GM12891 (cell line): ENCODE measurements around the gene GTF2A2.

Source experiments
- DNase-seq: peaks from one replicate; pipeline ENCODE4 v3.0.0; 2011; ENCODE audit warnings: low spot score; ENCODE audit not compliant: insufficient read length
- FAIRE-seq: peaks from 2 replicates; lab custom pipeline; 2011; peaks lifted over from hg19 to GRCh38; lab: Jason Lieb, UNC
- PAX5 ChIP-seq: IDR thresholded peaks from 2 replicates; pipeline ENCODE4 v1.6.1; 2011; ENCODE audit warnings: low read length, moderate library complexity, mild to moderate bottlenecking; ENCODE audit not compliant: insufficient read depth, severe bottlenecking
- POLR2A ChIP-seq: IDR thresholded peaks from 2 replicates; pipeline ENCODE4 v1.6.1; 2011; ENCODE audit warnings: low read depth, low read length, control low read depth
- POLR2AphosphoS5 ChIP-seq: IDR thresholded peaks from 2 replicates; pipeline ENCODE4 v1.6.1; 2011; ENCODE audit warnings: low read depth, low read length, control low read depth
- POU2F2 ChIP-seq: IDR thresholded peaks from 2 replicates; pipeline ENCODE4 v1.6.1; 2011; ENCODE audit warnings: low read depth, mild to moderate bottlenecking, control low read depth, low read length, moderate library complexity
- SPI1 ChIP-seq: IDR thresholded peaks from 2 replicates; pipeline ENCODE4 v1.6.1; 2011; ENCODE audit warnings: low read depth, low read length, control low read depth
- TAF1 ChIP-seq: IDR thresholded peaks from 2 replicates; pipeline ENCODE4 v1.6.1; 2011; ENCODE audit warnings: low read depth, low read length, control low read depth

The GTF2A2 gene

DNA sequence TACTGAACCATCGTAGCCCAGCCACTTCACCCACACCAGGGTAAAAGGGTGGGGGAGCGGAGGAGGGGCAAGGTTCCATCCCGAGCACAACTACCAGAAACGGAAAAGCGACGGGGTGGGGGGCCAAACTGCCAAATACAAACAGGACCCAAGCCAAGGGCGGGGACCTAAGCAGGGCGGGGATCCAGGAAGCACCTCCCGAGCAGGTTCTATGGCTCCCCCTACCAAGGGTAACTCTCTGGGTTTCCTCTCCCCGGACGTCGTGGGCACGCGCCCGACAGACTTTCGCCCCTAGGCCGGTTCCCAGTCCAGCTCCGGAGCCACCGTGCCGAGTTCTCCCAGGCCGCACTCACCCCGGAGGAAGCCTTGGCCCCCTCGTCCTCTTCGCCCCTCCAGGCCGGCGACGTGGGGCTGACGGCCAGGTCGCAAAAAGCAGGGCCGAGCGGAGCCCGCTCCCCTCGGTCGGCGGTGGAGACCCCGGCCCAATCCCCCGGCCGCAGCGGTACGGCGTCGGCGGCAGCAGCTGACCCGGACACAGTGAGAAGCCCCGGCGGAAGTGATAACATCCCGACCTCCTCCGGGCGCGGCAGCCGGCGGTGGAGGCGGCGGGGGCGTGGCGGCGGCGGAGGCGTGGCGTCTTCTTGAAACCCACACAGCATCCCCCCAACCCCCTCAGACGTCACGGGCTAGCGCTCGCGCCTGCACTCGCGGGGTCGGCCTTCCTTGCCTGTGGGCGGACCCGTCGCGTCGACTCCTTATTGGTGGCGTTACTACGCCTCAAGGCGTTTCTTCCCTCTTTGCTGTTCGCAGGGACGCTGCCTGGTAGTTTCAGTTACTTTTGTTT is 31.7 kb upstream of the GTF2A2 start, which contains the start of gene BNIP2:
Gene BNIP2, minus strand, starts transcription at position 539 of the 844 bp plus-strand sequence. CDS start 6,863 bp downstream, outside the sequence.
- peak; percentile 64 for DNase-seq
- peak; percentile 98 for FAIRE-seq
- TF ChIP-seq POLR2A (peak; percentile 77), POU2F2 (no peak), SPI1 (no peak), PAX5 (peak; percentile 89), POLR2AphosphoS5 (no peak), TAF1 (0 out of 2 replicates have a peak, but pooled peaks have one; percentile 48)

DNA sequence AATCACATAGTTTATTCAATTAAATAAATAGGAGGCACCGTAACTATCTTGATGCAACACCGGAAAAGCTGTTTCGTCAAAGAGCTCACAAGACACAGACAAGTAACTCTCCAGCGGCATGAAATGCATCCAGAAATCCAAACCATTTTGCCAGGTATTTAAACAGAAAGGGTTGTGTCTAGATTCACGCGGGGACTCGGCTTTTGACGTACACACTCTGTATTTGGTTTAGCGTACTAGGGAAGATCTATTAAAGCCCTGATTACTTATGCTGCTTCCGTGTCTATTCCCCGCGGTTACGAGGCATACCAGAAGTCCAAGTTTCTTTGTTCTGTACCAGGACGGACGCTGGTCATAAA is 31.1 kb upstream of the GTF2A2 start:
- peak; percentile 61 for FAIRE-seq
- no peak for TF ChIP-seq SPI1
- no peak for TF ChIP-seq PAX5
- no peak; the same call in 1 of the 2 replicates for TF ChIP-seq POLR2AphosphoS5
- no peak for TF ChIP-seq POU2F2
- TF ChIP-seq POLR2A: no peak
- TF ChIP-seq TAF1: no peak
- DNase-seq: no peak

DNA sequence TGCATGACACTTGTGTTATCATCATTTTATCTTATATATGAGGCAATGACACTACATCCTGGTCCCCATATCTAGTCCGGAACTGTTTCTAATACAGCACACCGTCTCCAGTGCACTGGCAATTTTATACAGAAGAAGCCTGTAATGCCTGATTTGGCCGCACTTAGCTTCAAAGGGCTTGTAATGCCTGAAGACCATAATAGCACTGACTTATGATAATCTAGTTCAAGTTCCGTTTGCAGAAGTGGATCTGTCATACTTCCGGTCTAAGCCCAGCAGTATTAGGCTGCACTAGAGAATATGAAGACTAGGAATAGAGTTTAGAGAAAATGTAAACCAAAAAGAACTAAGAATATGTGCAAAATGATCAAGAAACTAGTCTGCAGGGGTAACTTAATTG is 30.5 kb upstream of the GTF2A2 start:
- peak; percentile 81 for FAIRE-seq
- no peak for TF ChIP-seq POLR2AphosphoS5
- peak; percentile 78 for TF ChIP-seq SPI1
- DNase-seq: no peak

DNA sequence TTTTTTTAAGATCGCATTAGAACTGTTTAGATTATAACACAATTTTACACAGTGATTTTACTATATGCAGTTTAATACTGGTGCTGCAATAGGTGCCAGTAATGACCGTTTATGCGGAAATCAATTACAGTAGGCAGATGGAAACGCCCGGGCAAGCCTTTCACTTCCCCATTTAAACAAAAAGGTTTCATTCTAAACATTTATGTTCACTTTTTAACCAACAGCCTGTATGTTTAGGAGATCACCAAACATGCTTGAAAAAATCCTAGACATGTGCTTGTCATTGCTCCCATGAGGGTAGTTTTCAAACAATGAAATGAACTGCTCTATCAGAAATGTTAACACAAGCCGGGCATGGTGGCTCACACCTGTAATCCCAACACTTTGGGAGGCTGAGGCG is 29.1 kb upstream of the GTF2A2 start:
- TF ChIP-seq SPI1: peak; percentile 97
- no peak for TF ChIP-seq POLR2AphosphoS5
- peak; percentile 71 for FAIRE-seq
- DNase-seq: no peak

DNA sequence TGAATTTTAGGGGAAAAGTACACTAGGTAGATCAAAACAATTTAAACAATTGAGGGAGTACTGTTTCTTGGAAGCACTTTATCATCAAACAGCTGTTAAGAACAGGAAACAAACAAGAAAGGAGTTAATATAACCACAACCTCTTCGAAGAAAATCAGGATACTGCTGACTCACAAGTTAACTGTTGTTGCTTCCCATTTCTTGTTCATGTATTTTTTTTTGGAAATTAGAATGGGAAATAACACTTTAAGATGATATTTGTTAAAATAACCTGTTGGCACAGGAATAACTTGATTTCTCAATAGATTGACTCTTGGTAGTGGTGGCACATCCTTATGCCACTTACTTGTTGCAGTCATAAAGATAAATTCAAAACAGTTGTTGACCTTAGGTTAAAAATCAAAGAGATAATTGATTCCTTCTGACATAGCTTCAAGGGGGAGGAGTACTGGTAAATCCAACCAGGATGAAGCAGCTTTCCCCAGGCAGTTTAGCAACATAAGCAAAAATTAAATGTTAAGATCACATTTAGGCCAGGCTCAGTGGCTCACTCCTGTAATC is 28.5 kb upstream of the GTF2A2 start:
- DNase-seq (no peak), FAIRE-seq (no peak)
- TF ChIP-seq TAF1 (no peak), PAX5 (no peak), SPI1 (no peak), POLR2AphosphoS5 (no peak), POLR2A (no peak), POU2F2 (no peak)

DNA sequence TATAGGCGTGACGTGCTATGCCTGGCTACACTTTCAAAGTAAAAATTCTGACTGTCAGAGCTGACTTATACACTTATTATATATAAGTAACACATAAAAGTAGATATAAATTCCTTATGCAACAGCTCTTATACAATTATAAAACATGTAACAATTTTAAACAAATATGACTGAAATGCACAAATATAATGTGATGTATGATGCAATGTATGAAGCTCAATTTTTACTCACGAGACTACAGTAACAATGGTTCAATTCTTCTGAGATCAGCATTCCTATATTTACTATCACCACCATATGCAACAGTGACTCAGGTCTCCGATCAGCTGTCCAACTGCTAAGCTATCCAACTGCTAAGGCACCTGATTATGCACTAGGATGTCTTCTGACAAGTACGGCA is 23.6 kb upstream of the GTF2A2 start:
- TF ChIP-seq SPI1: no peak
- no peak for TF ChIP-seq POLR2A
- TF ChIP-seq PAX5: no peak
- no peak for TF ChIP-seq POLR2AphosphoS5
- no peak for TF ChIP-seq POU2F2
- TF ChIP-seq TAF1: no peak
- DNase-seq: no peak
- FAIRE-seq: no peak

DNA sequence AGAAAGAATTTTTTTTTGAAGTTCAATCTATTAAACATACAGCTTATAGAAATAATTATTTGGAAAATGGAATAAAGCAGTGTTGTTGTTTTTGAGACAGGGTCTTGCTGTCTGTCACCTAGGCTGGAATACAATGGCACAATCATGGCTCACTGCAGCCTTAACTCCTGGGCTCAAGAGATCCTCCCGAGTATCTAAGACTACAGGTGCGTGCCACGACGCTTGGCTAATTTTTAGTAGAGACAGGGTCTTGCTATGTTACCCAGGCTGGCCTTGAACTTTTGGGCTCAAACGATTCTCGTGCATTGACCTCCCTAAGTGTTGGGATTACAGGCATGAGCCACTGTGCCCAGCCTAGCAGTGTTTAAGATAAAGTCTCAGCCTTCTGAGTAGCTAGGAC is 23.0 kb upstream of the GTF2A2 start:
- FAIRE-seq (no peak), DNase-seq (no peak)
- no peak for TF ChIP-seq POU2F2
- TF ChIP-seq POLR2A: no peak
- TF ChIP-seq POLR2AphosphoS5: no peak

DNA sequence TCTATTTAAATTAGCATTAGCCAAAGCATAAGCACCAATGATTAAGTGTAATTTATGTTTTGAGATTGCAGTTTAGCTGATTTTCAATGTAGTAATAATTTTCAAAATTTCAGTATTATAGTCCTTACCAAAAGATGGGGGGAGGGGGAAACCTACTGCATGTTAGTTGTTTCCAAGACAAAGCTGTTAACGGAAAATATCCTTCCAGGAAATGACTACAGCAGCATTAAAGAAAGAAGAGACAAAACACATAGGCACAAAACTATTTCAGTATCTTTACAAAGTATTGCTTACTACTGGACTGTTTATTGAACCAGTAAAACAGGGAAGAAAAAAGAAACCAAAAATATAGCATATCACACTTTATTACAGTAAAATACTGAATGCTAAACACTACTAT is 21.3 kb upstream of the GTF2A2 start:
- TF ChIP-seq POLR2AphosphoS5 (no peak), POLR2A (no peak), PAX5 (no peak), SPI1 (no peak), POU2F2 (no peak), TAF1 (no peak)

DNA sequence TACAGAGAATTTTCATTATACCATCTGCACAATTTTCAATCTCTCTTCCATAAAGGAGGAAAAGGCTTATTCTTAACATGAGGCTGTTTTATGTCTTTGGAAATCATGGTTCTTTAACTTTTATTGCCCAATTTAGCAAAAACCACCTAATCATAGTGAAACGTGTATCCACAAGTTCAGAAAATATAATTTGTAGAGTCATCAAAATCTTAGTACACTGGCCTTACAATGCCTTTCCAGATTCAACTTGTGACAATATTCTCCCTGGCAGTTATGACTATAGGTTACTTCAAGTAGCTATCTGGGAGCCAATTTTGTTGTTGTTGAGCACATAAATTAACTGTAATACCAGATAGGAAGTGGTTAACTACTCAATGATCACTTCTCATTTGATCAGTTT is 20.9 kb upstream of the GTF2A2 start:
- DNase-seq (no peak), FAIRE-seq (no peak)
- TF ChIP-seq PAX5: no peak

More for the DNA sequence above, 21.3 kb upstream of the GTF2A2 start:
- no peak for FAIRE-seq
- no peak for DNase-seq

DNA sequence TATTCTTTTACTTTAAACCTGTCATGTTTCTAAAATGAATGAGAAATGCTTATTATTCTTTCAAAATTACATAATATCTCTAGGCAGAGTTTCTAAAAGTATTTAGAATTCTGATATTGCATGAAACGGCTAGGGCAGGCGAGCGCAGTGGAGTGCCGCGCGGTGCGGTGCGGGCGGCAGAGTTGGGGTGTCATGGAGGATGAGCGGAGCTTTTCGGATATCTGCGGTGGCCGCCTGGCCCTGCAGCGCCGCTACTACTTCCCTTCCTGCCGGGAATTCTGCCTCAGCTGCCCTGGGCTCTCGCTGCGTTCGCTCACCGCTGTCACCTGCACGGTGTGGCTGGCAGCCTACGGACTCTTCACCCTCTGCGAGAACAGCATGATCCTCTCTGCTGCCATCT is 19.2 kb upstream of the GTF2A2 start:
- no peak for FAIRE-seq
- no peak for DNase-seq
- TF ChIP-seq POLR2AphosphoS5 (no peak), POU2F2 (no peak), SPI1 (no peak), TAF1 (no peak), POLR2A (no peak), PAX5 (no peak)
